GM18861 (cell line): ENCODE data around the gene DVL1.

Source experiments
- ATAC-seq: cut with Tn5 transposase; IDR thresholded peaks from one replicate; pipeline ENCODE4 v1.9.1; 2021; ENCODE audit not compliant: unreplicated experiment

The DVL1 gene

DNA sequence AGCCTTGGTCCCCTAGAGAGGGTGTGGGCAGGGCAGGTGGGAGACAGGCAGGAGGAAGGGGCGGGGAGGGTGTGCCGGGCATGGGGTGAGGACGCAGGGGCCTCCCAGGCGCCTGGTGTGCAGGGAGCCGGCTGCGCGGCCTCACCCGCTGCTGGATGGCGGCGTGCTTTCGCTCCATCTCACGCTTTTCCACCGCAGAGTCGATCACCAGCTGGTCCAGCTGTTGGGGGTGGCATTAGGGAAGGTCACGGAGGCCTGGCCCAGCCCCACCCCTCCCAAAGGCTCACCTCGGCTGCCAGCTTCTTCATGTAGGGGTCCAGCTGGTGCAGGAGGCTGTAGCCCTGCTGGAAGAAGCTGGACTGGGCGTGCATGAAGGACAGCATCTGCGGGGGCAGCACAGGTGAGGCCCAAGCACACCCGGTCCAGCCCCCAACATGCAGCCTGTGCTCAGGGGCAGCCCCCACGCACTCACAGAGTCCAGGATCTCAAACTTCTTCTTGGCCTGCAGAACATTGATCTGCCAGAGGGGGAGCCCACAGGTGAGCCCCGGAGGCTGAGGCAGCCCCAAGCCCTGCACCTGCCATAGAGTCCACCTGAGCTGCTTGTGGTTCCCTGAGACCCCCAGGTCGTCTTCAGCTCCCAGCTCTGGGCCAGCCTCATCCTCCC, 49.4 kb downstream of the DVL1 start:
- ATAC-seq: no peak

DNA sequence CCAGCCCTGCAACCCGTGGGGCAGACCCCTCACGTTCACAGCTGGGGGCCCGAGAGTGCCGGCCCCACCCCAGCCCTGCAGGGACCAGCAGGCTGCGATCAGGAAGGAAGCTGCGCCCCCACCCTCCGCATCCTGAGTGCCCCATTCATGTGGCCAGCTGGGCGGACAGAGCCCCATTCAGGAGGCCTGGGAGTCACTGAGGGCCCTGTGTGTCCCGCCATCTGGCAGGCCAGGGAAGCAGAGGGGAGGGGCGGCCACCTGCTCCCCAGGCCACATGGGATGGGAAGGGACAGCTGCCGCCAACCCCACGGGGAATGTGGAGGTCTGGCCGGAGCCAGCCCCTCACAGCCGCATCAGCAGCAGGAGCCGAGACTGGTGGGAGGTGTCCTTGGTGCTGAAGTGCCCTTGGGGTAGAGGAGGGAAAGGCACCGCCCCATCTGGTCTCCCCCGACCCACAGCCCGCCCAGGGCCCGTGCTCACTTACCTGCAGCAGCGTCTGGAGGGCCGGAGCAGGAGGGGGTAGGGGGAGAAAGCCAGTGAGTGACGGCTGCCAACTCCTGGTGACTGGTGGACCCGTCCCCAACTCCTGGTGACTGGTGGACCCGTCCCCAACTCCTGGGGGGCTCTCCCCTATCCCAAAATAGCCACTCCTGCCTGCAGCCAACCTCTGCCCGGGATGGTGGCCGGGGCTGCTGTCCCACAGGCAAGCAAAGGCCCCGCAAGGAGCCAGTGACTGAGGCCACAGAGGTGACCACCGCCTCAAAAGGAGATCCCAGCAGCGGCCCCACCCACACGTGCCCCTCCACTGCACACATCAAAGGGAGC, 50.1 kb downstream of the DVL1 start:
- ATAC-seq: no peak

DNA sequence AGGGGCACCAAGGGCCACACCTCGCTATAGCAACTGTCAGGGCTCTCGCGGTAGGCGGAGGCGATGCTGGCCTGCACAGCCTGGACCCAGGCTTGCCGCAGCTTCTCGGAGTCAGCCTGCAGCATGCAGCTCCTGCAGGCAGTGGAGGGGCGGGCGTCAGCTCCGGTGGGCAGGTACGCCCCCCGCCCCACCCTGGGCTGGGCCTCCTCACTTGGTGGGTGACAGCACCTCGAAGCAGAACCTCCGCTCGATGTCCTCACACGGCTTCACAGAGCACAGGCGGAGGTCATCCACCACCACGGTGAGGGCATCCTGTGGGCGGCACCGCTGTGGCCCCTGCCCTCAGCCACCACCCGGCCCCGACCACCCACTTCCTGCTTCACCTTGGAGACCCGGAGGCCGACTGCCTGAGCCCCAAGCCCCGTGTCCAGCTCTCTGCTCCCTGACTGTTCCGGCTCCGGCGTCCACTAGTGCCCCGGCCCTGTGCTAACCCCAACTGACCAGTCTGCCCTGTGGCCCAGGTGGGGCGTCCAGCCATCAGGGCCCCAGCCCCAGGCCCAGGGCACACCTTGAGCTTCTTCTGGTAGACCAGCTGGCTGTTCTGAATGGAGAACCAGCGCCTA, 51.3 kb downstream of the DVL1 start:
- no peak for ATAC-seq

DNA sequence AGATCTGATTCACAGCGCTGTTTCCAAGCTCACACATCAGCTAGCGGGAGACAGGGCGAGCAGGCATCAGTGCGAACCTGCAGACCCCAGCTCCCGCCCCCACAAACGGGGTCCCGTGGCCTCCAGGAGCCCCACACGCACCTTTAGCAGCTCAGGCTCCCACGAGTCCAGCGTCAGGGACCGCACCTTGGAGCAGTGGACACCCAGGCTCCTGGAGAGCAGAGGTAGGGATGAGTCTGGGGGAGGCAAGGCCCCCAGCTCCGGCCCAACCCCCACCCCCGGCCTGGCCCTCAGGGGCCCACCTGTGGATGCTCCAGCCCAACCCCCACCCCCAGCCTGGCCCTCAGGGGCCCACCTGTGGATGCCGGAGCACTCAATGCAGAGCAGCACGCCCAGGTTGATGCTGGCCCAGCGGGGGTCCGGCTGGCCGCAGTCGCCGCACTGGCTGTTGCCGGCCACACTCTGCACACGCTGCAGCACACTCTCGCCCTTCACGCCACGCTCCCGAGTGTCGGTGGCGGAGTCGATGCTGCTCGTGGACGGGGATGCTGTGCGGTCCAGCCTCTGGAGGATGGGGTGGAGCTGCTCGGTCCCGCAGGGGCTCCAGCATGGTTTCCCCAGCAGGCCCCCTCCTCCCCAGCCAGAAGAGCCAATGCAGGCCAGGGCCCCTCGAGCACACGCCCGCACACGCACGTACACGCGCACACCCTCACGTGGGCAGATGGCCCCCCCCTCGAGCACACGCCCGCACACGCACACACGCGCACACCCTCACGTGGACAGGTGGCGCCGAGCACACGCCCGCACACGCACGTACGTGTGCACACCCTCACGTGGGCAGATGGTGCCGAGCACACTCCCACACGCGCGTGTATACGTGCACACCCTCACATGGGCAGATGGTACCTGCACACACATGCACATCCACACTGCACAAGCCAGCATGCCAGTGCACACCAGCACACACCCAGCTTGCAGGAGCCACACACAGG, 52.9 kb downstream of the DVL1 start:
- ATAC-seq: no peak

DNA sequence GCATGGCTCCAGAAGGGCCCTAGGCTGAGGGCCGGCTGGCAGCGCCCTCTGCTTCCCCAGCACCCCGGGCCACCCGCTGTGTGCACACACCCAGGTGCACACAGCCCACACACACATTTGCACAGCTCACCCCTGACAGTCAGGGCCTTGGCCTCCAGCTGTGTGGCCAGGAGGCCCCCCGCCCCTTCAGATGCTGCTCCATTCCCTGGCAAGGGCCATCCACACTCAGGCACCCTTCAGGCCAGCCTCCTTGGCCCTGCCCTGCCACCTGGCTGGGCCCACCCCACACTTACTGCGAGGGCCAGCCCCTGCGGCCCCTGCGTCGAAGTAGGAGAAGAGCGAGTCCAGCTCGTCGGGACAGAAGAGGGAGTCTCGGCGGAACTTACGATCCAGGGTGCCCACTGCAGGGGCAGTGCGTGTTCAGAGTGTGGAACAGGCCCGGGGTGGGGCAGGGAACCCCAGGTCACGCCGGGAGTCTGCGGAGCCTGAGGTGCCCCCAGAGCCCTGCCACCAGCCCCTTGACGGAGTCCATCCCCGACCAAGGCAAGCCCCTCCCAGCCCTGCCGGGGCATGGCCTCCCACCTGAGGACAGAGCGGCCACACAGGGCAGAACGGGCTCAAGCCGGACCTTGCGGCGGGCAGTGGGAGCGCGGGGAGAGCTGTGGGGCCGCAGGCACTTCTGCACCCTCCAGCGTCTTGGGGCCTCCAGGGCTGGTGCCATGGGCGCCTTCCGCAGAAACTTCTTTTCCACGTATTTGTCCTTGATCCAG, 53.9 kb downstream of the DVL1 start:
- ATAC-seq: no peak

DNA sequence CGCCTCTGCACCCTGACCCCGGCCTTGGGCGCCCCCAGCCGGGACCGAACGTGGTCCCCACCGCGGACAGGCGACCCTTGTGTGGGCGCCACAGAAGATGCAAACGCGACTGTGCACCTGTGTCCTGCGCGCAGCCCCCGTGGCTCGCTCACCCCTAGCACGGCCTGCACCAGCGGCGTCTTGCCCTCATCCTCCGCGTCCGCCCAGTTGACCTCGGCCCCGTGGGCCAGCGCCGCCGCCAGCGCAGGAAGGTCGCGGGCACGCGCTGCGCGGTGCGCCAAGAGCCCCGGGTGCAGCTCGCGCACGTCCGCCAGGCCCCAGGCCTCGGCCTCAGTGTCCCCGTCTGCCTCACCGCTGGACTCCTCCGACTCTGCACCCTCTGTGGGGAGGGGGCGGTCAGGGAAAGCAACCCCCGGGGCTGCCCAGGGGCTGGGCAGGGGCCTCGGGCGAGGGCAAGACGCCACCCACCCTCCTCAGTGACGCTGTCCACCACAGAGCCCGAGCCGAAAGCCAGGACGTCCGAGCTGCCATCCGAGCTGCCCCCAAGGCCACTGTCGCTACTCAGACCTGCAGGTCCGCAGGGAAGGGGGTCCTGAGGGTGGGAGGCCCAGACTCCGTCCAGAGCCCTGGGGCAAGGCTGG, 54.8 kb downstream of the DVL1 start:
- no peak for ATAC-seq

DNA sequence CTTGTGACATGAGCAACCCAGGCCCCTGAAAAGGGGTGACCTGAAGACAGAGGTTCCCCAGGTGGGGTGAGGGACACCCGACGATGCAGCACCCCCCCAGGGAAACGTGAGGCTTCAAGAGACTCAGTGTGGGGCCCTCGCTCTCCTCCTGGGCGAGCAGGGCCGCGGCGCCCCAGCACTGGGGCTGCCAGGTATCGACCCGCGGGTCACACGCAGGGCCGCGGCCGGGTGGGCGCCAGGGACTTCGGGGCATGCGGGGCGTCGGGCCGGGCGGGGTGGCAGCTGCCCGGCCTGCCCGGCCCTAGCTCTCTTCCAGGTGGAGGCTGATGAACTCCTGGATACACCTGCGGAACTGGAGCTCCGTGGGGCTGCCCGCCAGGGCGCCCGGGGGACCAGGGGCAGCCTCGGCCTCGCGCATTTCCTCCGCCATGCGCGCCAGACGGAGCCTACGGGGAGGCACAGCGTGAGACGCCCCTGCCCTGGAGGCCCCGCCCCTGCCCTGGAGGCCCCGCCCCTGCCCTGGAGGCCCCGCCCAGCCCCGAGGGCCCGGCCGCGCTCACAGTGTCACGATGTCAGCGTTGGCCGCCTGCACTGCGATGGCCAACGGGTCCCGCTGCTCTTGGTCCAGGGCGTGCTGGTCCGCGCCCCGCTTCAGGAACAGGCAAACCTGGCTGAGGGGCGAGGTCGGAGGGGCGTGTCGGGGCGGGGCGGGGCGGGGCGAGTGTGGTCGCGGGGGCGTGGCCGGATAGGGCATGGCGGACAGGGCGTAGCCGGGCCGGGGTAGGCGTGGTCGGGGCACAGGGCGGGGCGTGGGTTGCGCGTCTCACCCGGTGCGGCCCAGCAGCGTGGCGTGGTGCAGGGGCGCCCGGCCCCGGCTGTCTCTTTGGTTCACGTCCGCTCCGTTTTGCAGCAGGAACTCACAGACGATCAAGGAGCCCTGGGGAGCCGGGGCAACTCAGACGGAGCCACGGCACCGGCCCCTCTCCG, 55.7 kb downstream of the DVL1 start:
- ATAC-seq: no peak

DNA sequence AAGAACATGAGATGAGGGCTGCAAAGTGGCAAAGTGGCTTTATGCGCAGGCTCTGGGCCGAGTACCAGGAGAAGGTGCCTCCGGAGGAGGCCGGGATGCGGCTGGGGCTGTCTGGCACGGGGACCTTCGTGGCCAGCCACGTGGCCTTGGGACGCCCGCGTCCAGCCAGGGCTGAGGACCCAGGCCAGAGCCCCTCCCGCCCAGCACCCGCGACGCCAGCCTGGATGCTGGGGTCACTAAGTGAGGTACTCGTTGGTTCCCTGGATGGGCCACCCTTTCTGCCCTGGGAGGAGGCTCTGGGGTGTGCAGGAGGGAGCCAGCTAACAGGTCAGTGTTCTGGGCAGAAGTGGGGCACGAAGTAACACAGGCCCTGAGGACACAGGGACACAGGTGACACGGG, 56.4 kb downstream of the DVL1 start:
- ATAC-seq: no peak

DNA sequence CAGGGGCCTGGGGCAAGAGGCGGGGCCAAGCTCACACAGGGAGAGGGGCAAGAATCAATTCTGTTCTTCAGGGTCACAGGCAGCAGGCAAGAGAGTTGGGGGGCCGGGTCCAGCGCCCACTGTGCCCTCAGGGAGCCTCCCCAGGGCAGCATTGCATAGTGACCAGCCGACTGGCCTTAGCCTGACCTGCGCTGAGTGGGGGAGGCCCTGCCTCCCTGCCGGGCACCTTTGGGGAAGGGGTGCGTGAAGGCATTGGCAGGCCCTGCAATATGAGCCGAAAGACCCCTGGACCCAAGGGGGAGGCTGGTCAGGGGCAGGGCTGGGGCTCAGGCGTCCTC, 56.8 kb downstream of the DVL1 start:
- ATAC-seq: no peak

GRCh38 chr1:1291548-1292441, 57.4 kb downstream of the DVL1 start:
- no peak for ATAC-seq

DNA sequence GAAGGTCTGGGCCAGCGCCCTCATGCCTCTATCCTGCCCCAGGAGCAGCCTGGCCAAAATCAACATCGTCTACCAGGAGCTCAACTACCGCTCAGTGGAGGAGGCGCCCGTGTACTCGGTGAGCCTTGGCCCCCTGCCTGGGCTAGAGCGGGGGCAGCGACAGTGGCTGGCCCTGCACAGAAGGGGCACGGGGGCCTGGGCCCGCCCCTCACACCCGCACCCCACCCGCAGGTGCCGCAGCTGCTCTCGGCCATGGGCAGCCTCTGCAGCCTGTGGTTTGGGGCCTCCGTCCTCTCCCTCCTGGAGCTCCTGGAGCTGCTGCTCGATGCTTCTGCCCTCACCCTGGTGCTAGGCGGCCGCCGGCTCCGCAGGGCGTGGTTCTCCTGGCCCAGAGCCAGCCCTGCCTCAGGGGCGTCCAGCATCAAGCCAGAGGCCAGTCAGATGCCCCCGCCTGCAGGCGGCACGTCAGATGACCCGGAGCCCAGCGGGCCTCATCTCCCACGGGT, 58.1 kb downstream of the DVL1 start:
- no peak for ATAC-seq

DNA sequence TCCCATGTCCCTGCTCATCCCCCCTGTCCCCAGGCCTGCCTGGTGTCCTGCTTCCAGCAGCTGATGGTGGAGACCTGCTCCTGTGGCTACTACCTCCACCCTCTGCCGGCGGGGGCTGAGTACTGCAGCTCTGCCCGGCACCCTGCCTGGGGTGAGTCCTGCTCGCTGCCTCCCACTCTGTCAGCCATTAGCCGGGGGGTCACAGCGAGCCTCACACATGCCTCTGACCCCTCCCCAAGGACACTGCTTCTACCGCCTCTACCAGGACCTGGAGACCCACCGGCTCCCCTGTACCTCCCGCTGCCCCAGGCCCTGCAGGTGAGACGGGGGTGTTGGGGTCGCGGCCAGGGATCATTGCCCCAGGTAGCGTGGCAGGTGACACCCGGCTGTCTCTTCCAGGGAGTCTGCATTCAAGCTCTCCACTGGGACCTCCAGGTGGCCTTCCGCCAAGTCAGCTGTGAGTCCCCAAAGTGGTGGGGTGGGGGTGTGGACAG, 58.9 kb downstream of the DVL1 start:
- ATAC-seq: no peak

GRCh38 chr1:1287288-1288110, 61.7 kb downstream of the DVL1 start:
- no peak for ATAC-seq

DNA sequence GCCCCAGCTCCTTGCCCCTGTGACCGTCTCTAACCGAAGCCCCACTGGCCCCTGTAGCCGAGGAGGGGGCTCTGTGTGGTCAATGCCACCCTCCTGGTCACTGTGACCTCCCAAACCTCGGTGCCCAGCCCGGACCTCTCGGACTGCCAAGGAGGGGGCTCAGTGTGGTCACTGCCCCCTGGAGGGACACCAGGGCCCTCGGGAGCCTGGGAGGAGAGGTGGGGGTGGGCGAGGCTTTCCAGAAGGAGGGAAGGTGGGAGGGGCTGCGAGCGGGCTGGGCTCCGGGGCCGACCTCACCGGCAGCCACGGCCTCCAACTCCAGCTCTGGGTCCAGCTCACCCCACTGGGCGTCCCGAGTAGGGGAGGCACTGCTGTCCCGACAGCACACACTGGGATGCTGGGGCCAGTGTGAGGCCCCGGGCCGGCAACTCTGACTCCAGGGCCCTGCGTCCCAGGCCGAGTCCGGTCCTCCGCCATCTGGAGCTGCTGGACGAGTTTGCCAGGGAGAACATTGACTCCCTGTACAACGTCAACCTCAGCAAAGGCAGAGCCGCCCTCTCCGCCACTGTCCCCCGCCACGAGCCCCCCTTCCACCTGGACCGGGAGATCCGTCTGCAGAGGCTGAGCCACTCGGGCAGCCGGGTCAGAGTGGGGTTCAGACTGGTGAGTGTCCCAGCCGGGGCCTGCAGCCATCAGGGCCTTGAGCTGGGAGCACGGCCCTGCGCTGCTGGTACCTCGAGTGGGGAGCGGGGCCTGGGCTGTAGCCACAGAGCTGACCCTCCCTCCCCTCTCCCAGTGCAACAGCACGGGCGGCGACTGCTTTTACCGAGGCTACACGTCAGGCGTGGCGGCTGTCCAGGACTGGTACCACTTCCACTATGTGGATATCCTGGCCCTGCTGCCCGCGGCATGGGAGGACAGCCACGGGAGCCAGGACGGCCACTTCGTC, 62.6 kb downstream of the DVL1 start:
- no peak for ATAC-seq

DNA sequence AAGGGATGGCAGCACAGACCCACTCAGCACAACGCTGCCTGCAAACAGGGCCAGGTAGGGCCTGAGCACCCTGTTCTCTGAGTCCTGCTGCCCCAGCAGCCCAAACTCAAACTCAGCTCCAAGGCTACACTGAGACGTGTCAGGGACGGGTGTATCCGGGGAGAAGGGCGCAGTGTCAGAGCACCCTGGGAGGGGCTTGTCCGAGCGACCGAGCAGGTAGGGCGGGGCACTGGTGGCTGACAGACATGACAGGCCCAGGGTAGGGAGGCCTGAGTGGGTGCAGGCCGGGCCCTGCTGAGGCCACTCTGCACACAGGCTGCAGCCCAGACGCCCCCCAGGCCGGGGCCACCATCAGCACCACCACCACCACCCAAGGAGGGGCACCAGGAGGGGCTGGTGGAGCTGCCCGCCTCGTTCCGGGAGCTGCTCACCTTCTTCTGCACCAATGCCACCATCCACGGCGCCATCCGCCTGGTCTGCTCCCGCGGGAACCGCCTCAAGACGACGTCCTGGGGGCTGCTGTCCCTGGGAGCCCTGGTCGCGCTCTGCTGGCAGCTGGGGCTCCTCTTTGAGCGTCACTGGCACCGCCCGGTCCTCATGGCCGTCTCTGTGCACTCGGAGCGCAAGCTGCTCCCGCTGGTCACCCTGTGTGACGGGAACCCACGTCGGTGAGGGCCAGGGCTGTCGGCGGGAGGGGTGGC, 63.5 kb downstream of the DVL1 start:
- ATAC-seq: no peak
